ENCODE results near the gene CRYGB.
"Not testable (repeated sequence)": the region's sequence is repeated elsewhere in the genome, so short reads cannot be mapped to it uniquely, and the experiment has no call there.

Gene CRYGB

GRCh38 chr2:208112273-208112745 is 33.6 kb downstream of the CRYGB start:
- DNase-seq: not testable (repeated sequence)

GRCh38 chr2:208103616-208104015 is 42.3 kb downstream of the CRYGB start:
- DNase-seq: no peak

- DNase-seq: no peak
These were observed 44.0 kb downstream of the CRYGB start for GRCh38 chr2:208101716-208102631.

GRCh38 chr2:208099682-208100470 is 46.1 kb downstream of the CRYGB start:
- no peak for DNase-seq

- DNase-seq: not testable (repeated sequence)
These were observed 47.3 kb downstream of the CRYGB start for GRCh38 chr2:208098701-208099100.

- DNase-seq: no peak
These were observed 47.7 kb downstream of the CRYGB start for GRCh38 chr2:208098267-208098666.

GRCh38 chr2:208097801-208098200 is 48.2 kb downstream of the CRYGB start:
- no peak for DNase-seq

GRCh38 chr2:208097313-208097712 is 48.6 kb downstream of the CRYGB start:
- no peak for DNase-seq

- no peak for DNase-seq
These were observed 49.9 kb downstream of the CRYGB start for GRCh38 chr2:208096080-208096479.

- DNase-seq: no peak
These were observed 52.8 kb downstream of the CRYGB start for GRCh38 chr2:208093128-208093527.

All from activated CD4-positive, alpha-beta T cell treated with anti-CD3 and anti-CD28 coated beads, Interleukin-10, Interleukin-2, amounts not matched to agents 100 ng/mL and 50 ng/mL, durations not matched to agents 16 hours and 8 hours (primary cell).